CD4-positive, CD25-positive, alpha-beta regulatory T cell (primary cell): ENCODE measurements around the gene GLDN. TPM values are rescaled to one million over a fixed set of nuclear protein-coding genes. Genes with fewer than 3 reads are reported as not detected.

Source experiments
- ATAC-seq, 2 donors: fragments of 150-1000 bp; cut with Tn5 transposase; one replicate each; pipeline ENCODE4 v1.10.0; 2021; ENCODE audit warnings: low read depth in 2 of 2, moderate number of reproducible peaks in 2 of 2, moderate library complexity in 1 of 2
- DNase-seq, 3 donors: peaks; one replicate each; pipeline versions ENCODE4 v3.0.0 to v3.0.0-alpha.2; 2012 to 2022; ENCODE audit warnings: mixed read lengths in 1 of 3
- H3K27ac ChIP-seq: one replicate; pipeline ENCODE4 v1.7.0; 2013; ENCODE audit warnings: mild to moderate bottlenecking, low read length; ENCODE audit not compliant: insufficient read depth, poor library complexity, severe bottlenecking
- H3K27me3 ChIP-seq: one replicate; pipeline ENCODE4 v1.7.0; 2013; ENCODE audit warnings: low read length; ENCODE audit not compliant: control insufficient read depth, insufficient read depth
- H3K36me3 ChIP-seq: one replicate; pipeline ENCODE4 v1.7.0; 2013; ENCODE audit warnings: mild to moderate bottlenecking, low read length, moderate library complexity; ENCODE audit not compliant: control insufficient read depth, insufficient read depth
- H3K4me1 ChIP-seq: 2 replicates; pipeline ENCODE4 v1.7.0; 2013; ENCODE audit warnings: mild to moderate bottlenecking, low read length; ENCODE audit not compliant: insufficient read depth, control insufficient read depth, poor library complexity, severe bottlenecking
- H3K4me3 ChIP-seq: one replicate; pipeline ENCODE4 v1.7.0; 2013; ENCODE audit warnings: low read depth, mild to moderate bottlenecking, low read length, moderate library complexity
- H3K9me3 ChIP-seq, 2 experiments: 1 replicate in 1 of 2; 2 replicates in 1 of 2; pipeline ENCODE4 v1.7.0; 2013; ENCODE audit warnings: low read length in 2 of 2, mild to moderate bottlenecking in 1 of 2, moderate library complexity in 1 of 2; ENCODE audit not compliant: control insufficient read depth in 2 of 2
- H3K27ac Mint-ChIP-seq, 3 donors: one replicate each; pipeline ENCODE4 v1.8.0; 2020 to 2022; ENCODE audit warnings: mild to moderate bottlenecking in 3 of 3, mixed read lengths in 3 of 3, moderate library complexity in 2 of 3
- H3K27me3 Mint-ChIP-seq: one replicate; pipeline ENCODE4 v1.8.0; 2022; ENCODE audit warnings: mild to moderate bottlenecking, mixed read lengths
- H3K36me3 Mint-ChIP-seq: one replicate; pipeline ENCODE4 v1.8.0; 2020; ENCODE audit warnings: mixed read lengths
- H3K4me1 Mint-ChIP-seq, 4 donors: one replicate each; pipeline ENCODE4 v1.8.0; 2020 to 2022; ENCODE audit warnings: mixed read lengths in 4 of 4, mild to moderate bottlenecking in 1 of 4
- H3K4me3 Mint-ChIP-seq, 4 donors: one replicate each; pipeline ENCODE4 v1.8.0; 2020 to 2022; ENCODE audit warnings: mild to moderate bottlenecking in 4 of 4, mixed read lengths in 4 of 4, moderate library complexity in 3 of 4
- H3K9me3 Mint-ChIP-seq, 7 donors: one replicate each; pipeline ENCODE4 v1.8.0; 2020 to 2022; ENCODE audit warnings: mixed read lengths in 7 of 7, mild to moderate bottlenecking in 3 of 7, moderate library complexity in 2 of 7
- polyA plus RNA-seq, 4 donors: library from polyadenylated mRNA; unstranded; fragments of 300-500 nt; fragmentation: Illumina TruSeq; gene quantifications; one replicate each; pipeline ENCODE4 v1.2.3, GENCODE V29; 2021
- total RNA-seq: library from RNA; stranded (reverse); gene quantifications from one replicate; pipeline ENCODE4 v1.2.3, GENCODE V29; 2022

The GLDN gene
- total and polyA plus RNA-seq, 5 donors from 2014 or later, result not detected

DNA sequence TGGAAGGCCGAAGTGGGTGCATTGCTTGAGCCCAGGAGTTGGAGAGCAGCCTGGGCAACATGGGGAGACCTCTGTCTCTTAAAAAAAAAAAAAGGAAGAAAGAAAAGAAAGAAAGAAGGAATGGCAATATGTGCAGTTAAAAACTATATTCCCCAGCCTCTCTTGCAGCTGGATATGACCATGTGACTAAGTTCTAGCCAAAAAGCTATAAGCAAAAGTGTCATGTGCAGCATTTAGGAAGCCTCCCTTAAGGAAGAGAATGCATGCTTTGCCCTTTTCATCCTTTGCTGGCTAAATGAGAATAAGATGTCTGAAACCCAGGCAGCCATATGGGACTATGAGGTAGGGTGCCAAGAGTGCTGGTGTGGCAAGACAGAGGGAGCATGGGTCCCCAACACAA is 24.8 kb upstream of the GLDN start:
- peaks cover 6% of the 10 kb centered on the region for H3K27me3 Mint-ChIP-seq
- H3K4me1 Mint-ChIP-seq, result no peaks in the 10 kb centered on the region
- no peak overlapping the region for H3K27ac Mint-ChIP-seq
- Histone ChIP-seq H3K4me1 (no peaks in the 10 kb centered on the region), H3K4me3 (no peak overlapping the region), H3K36me3 (no peaks in the 10 kb centered on the region), H3K27me3 (no peaks in the 10 kb centered on the region), H3K9me3 (no peaks in the 10 kb centered on the region), H3K27ac (no peak overlapping the region)
- no peaks in the 10 kb centered on the region for H3K36me3 Mint-ChIP-seq
- no peak for DNase-seq
- ATAC-seq, result no peak
- H3K4me3 Mint-ChIP-seq, result no peak overlapping the region
- H3K9me3 Mint-ChIP-seq, result peaks cover 0 to 2% (median 0%) of the 10 kb centered on the region in 7 donors

GRCh38 chr15:51318382-51319150 is 22.9 kb upstream of the GLDN start:
- Mint-ChIP-seq H3K27me3 (peaks cover 11% of the 10 kb centered on the region), H3K36me3 (no peaks in the 10 kb centered on the region), H3K4me1 (no peaks in the 10 kb centered on the region), H3K9me3 (peaks cover 0 to 3% (median 0%) of the 10 kb centered on the region in 7 donors), H3K4me3 (no peak overlapping the region), H3K27ac (no peak overlapping the region)
- Histone ChIP-seq H3K27ac (no peak overlapping the region), H3K27me3 (no peaks in the 10 kb centered on the region), H3K9me3 (no peaks in the 10 kb centered on the region), H3K4me3 (no peak overlapping the region), H3K4me1 (no peaks in the 10 kb centered on the region), H3K36me3 (no peaks in the 10 kb centered on the region)
- no peak for ATAC-seq
- no peak for DNase-seq

DNA sequence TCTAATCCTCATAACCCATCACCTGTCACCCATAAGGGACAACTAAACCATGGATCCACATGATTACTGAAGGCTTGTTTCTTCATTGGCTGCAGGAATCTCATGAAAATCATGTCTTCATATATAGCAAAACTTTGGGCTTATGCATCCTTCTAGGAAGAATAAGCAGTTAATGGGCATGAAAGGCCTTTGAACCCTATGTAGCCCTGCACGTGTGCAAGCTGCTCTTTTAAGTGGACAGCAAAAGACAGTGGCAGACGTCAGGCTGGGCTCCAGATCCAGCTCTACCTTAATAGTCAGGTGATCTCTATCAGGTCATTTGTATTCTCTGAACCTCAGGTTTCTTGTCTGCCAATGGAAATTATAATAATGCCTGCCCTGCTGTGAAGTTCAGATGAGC is 21.9 kb upstream of the GLDN start:
- DNase-seq, result no peak
- Histone ChIP-seq H3K4me3 (no peak overlapping the region), H3K27me3 (no peaks in the 10 kb centered on the region), H3K9me3 (no peaks in the 10 kb centered on the region), H3K27ac (no peak overlapping the region), H3K36me3 (no peaks in the 10 kb centered on the region), H3K4me1 (no peaks in the 10 kb centered on the region)
- peaks cover 11% of the 10 kb centered on the region for H3K27me3 Mint-ChIP-seq
- no peak overlapping the region for H3K27ac Mint-ChIP-seq
- no peaks in the 10 kb centered on the region for H3K36me3 Mint-ChIP-seq
- no peaks in the 10 kb centered on the region for H3K4me1 Mint-ChIP-seq
- no peak overlapping the region for H3K4me3 Mint-ChIP-seq
- ATAC-seq, result no peak
- peaks cover 0 to 3% (median 0%) of the 10 kb centered on the region in 7 donors for H3K9me3 Mint-ChIP-seq

GRCh38 chr15:51320843-51321242 is 20.6 kb upstream of the GLDN start:
- H3K9me3 Mint-ChIP-seq, result peaks cover 0 to 2% (median 0%) of the 10 kb centered on the region in 7 donors
- H3K4me3 ChIP-seq, result no peak overlapping the region
- no peaks in the 10 kb centered on the region for H3K9me3 ChIP-seq
- no peak for DNase-seq
- H3K27ac ChIP-seq, result no peak overlapping the region
- H3K4me3 Mint-ChIP-seq, result no peak overlapping the region
- H3K27me3 Mint-ChIP-seq, result peaks cover 11% of the 10 kb centered on the region
- no peaks in the 10 kb centered on the region for H3K4me1 Mint-ChIP-seq
- H3K27ac Mint-ChIP-seq, result no peak overlapping the region
- no peaks in the 10 kb centered on the region for H3K36me3 ChIP-seq
- H3K36me3 Mint-ChIP-seq, result no peaks in the 10 kb centered on the region
- H3K27me3 ChIP-seq, result no peaks in the 10 kb centered on the region
- no peaks in the 10 kb centered on the region for H3K4me1 ChIP-seq
- no peak for ATAC-seq

DNA sequence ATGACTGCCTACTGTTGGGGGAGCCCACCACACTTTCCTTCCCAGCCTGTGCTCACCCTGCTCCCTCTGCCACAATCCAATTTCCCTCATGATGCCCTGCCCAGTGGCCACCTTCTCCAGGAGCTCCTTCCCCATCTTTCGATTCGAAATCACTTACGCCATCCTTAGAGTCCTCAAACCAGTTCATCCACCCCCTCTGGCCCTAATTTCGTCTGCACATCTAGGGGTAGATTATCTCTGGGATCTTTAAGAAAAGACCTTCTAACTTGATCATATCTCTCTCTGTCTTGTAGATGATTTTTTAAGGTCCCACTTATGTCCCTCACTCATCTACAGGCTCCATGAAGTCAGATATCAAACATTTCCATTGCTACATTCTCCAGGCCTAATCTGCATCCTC is 20.1 kb upstream of the GLDN start:
- H3K27ac ChIP-seq, result no peak overlapping the region
- H3K4me1 Mint-ChIP-seq, result no peaks in the 10 kb centered on the region
- no peaks in the 10 kb centered on the region for H3K4me1 ChIP-seq

GRCh38 chr15:51322621-51323296 is 18.7 kb upstream of the GLDN start:
- Mint-ChIP-seq H3K4me3 (no peak overlapping the region), H3K9me3 (peaks cover 0 to 2% (median 0%) of the 10 kb centered on the region in 7 donors), H3K36me3 (no peaks in the 10 kb centered on the region), H3K4me1 (no peaks in the 10 kb centered on the region), H3K27ac (no peak overlapping the region), H3K27me3 (peaks cover 11% of the 10 kb centered on the region)
- Histone ChIP-seq H3K36me3 (no peaks in the 10 kb centered on the region), H3K9me3 (no peaks in the 10 kb centered on the region), H3K4me1 (no peaks in the 10 kb centered on the region), H3K27me3 (no peaks in the 10 kb centered on the region), H3K4me3 (no peak overlapping the region), H3K27ac (no peak overlapping the region)
- DNase-seq (no peak), ATAC-seq (no peak)

More for the DNA sequence above, 20.1 kb upstream of the GLDN start:
- ATAC-seq (no peak), DNase-seq (no peak)
- Histone ChIP-seq H3K9me3 (no peaks in the 10 kb centered on the region), H3K36me3 (no peaks in the 10 kb centered on the region), H3K27me3 (no peaks in the 10 kb centered on the region), H3K4me3 (no peak overlapping the region)
- no peaks in the 10 kb centered on the region for H3K36me3 Mint-ChIP-seq
- H3K9me3 Mint-ChIP-seq, result peaks cover 0 to 2% (median 0%) of the 10 kb centered on the region in 7 donors
- H3K4me3 Mint-ChIP-seq, result no peak overlapping the region
- no peak overlapping the region for H3K27ac Mint-ChIP-seq
- peaks cover 11% of the 10 kb centered on the region for H3K27me3 Mint-ChIP-seq

- Mint-ChIP-seq H3K27me3 (peaks cover 11% of the 10 kb centered on the region), H3K27ac (no peak overlapping the region), H3K36me3 (no peaks in the 10 kb centered on the region), H3K4me3 (peak overlapping the region in 1 of 4 donors; percentile 28), H3K4me1 (no peaks in the 10 kb centered on the region), H3K9me3 (peaks cover 0 to 2% (median 0%) of the 10 kb centered on the region in 7 donors)
- Histone ChIP-seq H3K4me1 (no peaks in the 10 kb centered on the region), H3K27me3 (no peaks in the 10 kb centered on the region), H3K27ac (no peak overlapping the region), H3K4me3 (no peak overlapping the region), H3K9me3 (no peaks in the 10 kb centered on the region), H3K36me3 (no peaks in the 10 kb centered on the region)
- DNase-seq, result no peak
- ATAC-seq, result no peak
Observed at GRCh38 chr15:51323749-51324148, 17.7 kb upstream of the GLDN start.
